RCC 7860 (cell line): ENCODE measurements around the gene CELA1.

Experiments used
- DNase-seq: peaks from one replicate; pipeline ENCODE4 v3.0.0-alpha.2; 2015; ENCODE audit warnings: low spot score
- FAIRE-seq: peaks from 2 replicates; lab custom pipeline; 2012; peaks lifted over from hg19 to GRCh38; lab: Jason Lieb, UNC

The CELA1 gene

GRCh38 chr12:51346581-51346980 is at the start of gene CELA1:
Gene CELA1 (minus strand): TSS chr12:51346679. CDS start chr12:51346638, 41 bp downstream.
- no peak for FAIRE-seq
- no peak for DNase-seq

- no peak for DNase-seq
- FAIRE-seq = no peak
These were observed 49.1 kb upstream of the CELA1 start for GRCh38 chr12:51395283-51396230.

GRCh38 chr12:51393676-51394545 is 47.4 kb upstream of the CELA1 start:
- DNase-seq (no peak), FAIRE-seq (no peak)

GRCh38 chr12:51392556-51393237 is 46.2 kb upstream of the CELA1 start:
- DNase-seq (no peak), FAIRE-seq (no peak)

- FAIRE-seq (no peak), DNase-seq (no peak)
These were observed 45.0 kb upstream of the CELA1 start, which contains the start of gene GALNT6 for GRCh38 chr12:51391283-51392123. Gene GALNT6 (minus strand): TSS chr12:51391406. CDS start chr12:51379781, 11,625 bp downstream.

- no peak for FAIRE-seq
These were observed 44.4 kb upstream of the CELA1 start for GRCh38 chr12:51390891-51391282.

GRCh38 chr12:51390457-51390856 is 44.0 kb upstream of the CELA1 start:
- FAIRE-seq (no peak), DNase-seq (no peak)

More at GRCh38 chr12:51390891-51391282, 44.4 kb upstream of the CELA1 start:
- no peak for DNase-seq

GRCh38 chr12:51389302-51389999 is 43.0 kb upstream of the CELA1 start:
- DNase-seq = no peak
- FAIRE-seq = no peak

- DNase-seq (no peak), FAIRE-seq (no peak)
These were observed 42.4 kb upstream of the CELA1 start for GRCh38 chr12:51388846-51389245.

- FAIRE-seq (no peak), DNase-seq (no peak)
These were observed 41.8 kb upstream of the CELA1 start for GRCh38 chr12:51388069-51388799.

- FAIRE-seq (no peak), DNase-seq (no peak)
These were observed 39.9 kb upstream of the CELA1 start for GRCh38 chr12:51386351-51386750.

- DNase-seq (no peak), FAIRE-seq (no peak)
These were observed 36.9 kb upstream of the CELA1 start for GRCh38 chr12:51383269-51383905.

GRCh38 chr12:51382173-51382572 is 35.7 kb upstream of the CELA1 start:
- FAIRE-seq (no peak), DNase-seq (no peak)

- FAIRE-seq = no peak
- no peak for DNase-seq
These were observed 35.0 kb upstream of the CELA1 start for GRCh38 chr12:51381226-51382079.

- FAIRE-seq (no peak), DNase-seq (no peak)
These were observed 33.1 kb upstream of the CELA1 start for GRCh38 chr12:51379571-51379970.

- no peak for DNase-seq
These were observed 32.3 kb upstream of the CELA1 start for GRCh38 chr12:51378749-51379148.

More at GRCh38 chr12:51378749-51379148, 32.3 kb upstream of the CELA1 start:
- no peak for FAIRE-seq
